ENCODE data around the gene ZMYND8. TPM values are rescaled to one million over a fixed set of nuclear protein-coding genes. Genes with fewer than 3 reads are reported as not detected.

ZMYND8 gene
- total RNA-seq, 1 donor from 2014 or later: 57.6 TPM

DNA sequence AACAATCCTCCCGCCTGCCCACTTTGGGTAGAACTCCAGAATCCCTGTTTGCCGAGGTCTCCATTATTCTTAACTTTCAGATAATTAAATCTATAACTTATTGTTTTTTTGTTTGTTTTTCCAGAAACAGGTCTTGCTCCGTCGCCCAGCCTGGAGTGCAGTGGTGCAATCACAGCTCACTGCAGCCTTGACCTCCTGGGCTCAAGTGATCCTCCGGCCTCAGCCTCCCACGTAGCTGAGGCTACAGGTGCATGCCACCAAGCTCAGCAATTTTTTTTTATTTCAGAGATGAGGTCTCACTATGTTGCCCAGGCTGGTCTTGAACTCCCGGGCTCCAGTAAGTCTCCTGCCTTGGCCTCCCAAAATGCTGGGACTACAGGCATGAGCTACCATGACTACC, 28.8 kb downstream of the ZMYND8 start:
- no peak overlapping the region for H3K27ac ChIP-seq
- H3K36me3 ChIP-seq: peaks cover 9% of the 10 kb centered on the region
- ATAC-seq: no peak
- no peak overlapping the region for H3K4me3 ChIP-seq
- TF ChIP-seq, protein P1, sequence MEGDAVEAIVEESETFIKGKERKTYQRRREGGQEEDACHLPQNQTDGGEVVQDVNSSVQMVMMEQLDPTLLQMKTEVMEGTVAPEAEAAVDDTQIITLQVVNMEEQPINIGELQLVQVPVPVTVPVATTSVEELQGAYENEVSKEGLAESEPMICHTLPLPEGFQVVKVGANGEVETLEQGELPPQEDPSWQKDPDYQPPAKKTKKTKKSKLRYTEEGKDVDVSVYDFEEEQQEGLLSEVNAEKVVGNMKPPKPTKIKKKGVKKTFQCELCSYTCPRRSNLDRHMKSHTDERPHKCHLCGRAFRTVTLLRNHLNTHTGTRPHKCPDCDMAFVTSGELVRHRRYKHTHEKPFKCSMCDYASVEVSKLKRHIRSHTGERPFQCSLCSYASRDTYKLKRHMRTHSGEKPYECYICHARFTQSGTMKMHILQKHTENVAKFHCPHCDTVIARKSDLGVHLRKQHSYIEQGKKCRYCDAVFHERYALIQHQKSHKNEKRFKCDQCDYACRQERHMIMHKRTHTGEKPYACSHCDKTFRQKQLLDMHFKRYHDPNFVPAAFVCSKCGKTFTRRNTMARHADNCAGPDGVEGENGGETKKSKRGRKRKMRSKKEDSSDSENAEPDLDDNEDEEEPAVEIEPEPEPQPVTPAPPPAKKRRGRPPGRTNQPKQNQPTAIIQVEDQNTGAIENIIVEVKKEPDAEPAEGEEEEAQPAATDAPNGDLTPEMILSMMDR (IDR thresholded peaks at IDR 0.05): no peak
- peaks cover 38% of the 10 kb centered on the region for H3K4me1 ChIP-seq
- DNase-seq: no peak
- H3K27me3 ChIP-seq (ENCODE audit: low read depth): no peaks in the 10 kb centered on the region
- intact Hi-C loops (cut with DNase I): no loop called here
- no peaks in the 10 kb centered on the region for H3K9me3 ChIP-seq

DNA sequence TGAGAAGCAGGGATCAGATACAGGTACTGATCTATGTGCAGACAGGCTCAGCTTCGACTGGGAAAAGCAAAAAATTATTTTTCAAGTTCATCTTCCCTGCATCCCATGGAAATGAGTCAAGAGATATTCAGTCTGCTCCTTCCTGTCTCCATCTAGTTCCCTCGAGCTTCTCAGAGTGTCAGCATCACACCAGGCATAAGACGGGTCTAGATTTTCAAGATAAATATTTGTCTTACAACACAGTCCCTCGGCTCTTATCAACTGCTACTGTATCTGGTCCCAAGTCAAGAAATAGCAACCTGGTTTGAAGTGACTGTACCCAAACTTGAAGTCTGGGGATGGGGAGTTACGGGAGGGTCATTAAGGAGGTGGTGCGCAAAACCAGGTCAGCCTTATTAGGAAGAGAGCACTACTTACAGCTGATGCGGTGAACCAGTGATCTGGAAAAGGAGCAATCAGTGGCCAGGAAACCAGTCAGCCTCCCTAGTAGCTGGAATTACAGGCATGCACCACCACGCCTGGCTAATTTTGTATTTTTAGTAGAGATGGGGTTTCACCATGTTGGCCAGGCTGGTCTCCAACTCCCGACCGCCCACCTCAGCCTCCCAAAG, 29.7 kb downstream of the ZMYND8 start:
- Histone ChIP-seq H3K4me1 (peaks cover 42% of the 10 kb centered on the region), H3K27ac (peak overlapping the region; percentile 28), H3K27me3 (ENCODE audit: low read depth) (no peaks in the 10 kb centered on the region), H3K9me3 (no peaks in the 10 kb centered on the region), H3K4me3 (no peak overlapping the region), H3K36me3 (peaks cover 5% of the 10 kb centered on the region)
- intact Hi-C loops (cut with DNase I): no loop called here
- ATAC-seq (no peak), DNase-seq (no peak)
- TF ChIP-seq, protein P1 (IDR thresholded peaks at IDR 0.05): no peak

DNA sequence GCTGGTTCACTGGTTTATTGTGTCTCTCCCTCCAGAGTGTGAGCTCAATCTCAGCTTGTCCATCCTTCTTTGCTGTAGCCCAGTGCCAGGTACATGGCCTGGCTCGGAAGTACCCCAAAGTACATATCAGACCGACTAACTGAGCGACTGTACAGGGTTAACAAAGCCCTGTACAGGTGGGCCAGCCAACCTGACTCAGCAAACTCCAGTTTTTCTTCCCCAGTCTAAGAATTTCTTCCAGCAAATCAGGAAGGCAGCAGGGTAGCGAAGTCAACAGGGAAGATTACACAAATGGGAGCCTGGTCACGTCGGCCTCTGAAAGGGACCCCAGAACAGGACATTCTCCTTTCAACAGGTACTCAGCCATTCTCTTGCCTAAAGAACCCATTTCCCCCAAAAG, 31.3 kb downstream of the ZMYND8 start:
- TF ChIP-seq, protein P1 (IDR thresholded peaks at IDR 0.05): no peak
- no peak overlapping the region for H3K27ac ChIP-seq

DNA sequence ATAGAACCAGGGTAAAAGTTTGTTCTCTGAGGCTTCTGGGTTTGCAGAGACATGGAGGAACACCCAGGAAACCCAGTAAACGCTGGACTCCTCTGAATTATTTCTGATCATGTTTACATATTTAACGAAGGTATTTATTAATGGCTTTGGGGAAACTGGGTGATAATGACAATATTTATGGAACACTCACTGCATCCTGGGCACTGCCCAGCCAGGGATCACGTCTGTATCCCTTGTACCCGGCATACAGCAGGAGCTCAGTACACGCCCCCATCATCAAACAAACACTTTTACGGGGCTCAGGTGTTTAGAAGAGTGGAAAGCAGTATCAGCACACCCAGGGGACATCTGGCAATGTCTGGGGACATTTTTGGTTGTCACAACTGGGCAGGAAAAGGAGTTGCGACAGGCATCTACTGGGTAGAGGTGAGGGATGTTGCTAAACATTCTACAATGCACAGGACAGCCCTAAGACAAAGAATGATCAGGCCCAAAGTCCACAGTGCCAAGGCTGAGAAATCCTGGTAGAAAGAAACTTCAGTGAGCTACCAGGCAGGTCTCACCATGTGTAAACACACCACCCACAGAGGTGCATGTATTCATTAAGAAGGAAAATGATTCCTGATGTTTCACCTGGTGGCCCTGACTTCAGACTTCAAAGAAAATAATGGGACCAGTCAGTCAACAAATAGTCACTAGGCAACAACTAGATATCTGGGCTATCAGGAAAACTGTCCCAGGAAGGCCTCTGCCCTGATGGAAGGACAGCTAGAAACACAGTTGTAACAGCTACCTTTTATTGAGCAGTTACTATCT, 35.3 kb downstream of the ZMYND8 start:
- H3K4me3 ChIP-seq: no peak overlapping the region
- peak overlapping the region; percentile 97 for H3K27ac ChIP-seq
- no peaks in the 10 kb centered on the region for H3K36me3 ChIP-seq
- intact Hi-C loops (cut with DNase I): no loop called here
- no peaks in the 10 kb centered on the region for H3K9me3 ChIP-seq
- no peak for ATAC-seq
- TF ChIP-seq, protein P1 (IDR thresholded peaks at IDR 0.05): no peak
- peaks cover 66% of the 10 kb centered on the region for H3K4me1 ChIP-seq
- DNase-seq: no peak
- no peaks in the 10 kb centered on the region for H3K27me3 ChIP-seq (ENCODE audit: low read depth)

More for the DNA sequence above, 31.3 kb downstream of the ZMYND8 start:
- H3K4me1 ChIP-seq: peaks cover 41% of the 10 kb centered on the region
- DNase-seq: peak; percentile 4
- no peaks in the 10 kb centered on the region for H3K9me3 ChIP-seq
- ATAC-seq: no peak
- no peak overlapping the region for H3K4me3 ChIP-seq
- intact Hi-C loops (cut with DNase I): no loop called here
- H3K36me3 ChIP-seq: no peaks in the 10 kb centered on the region
- no peaks in the 10 kb centered on the region for H3K27me3 ChIP-seq (ENCODE audit: low read depth)

DNA sequence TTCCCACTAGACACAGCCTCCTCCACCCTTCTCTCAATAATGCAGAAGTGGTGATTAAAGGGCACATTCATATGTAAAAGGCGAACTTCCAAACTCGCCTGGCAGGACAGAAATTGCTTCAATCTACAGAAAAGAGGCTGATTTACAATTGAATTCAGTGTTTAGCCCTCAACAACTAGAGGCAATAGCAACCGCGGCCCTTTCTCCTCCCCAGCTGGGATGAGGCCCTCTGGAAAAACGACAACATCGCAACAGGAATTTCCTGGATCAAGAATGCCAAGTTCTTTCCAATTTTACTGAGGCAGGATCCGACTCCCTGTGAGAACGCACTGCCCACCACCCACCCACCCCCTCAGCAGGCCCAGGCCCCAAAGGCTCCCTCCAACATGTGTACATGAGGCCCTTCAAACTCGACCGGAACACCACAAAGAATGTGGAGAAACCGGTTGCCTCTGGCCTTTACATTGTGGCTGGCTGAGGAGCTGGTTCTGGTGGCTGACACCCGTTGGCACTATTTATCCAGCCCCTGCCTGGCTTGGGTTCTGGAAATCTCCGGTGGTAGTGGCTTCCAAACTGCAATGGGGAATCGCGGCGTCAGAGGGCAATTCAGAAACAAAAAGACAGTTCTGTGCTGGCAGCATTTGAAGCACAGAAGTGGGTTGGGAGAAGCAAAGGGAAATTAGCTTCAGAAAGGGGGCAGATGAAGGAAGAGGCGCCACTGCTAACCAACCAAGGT, 36.8 kb downstream of the ZMYND8 start:
- Histone ChIP-seq H3K36me3 (no peaks in the 10 kb centered on the region), H3K9me3 (no peaks in the 10 kb centered on the region), H3K4me1 (peaks cover 81% of the 10 kb centered on the region), H3K27me3 (ENCODE audit: low read depth) (no peaks in the 10 kb centered on the region), H3K27ac (peak overlapping the region; percentile 97), H3K4me3 (peak overlapping the region; percentile 33)
- DNase-seq (peak; percentile 81), ATAC-seq (peak; percentile 67 to 71)
- intact Hi-C loops (cut with DNase I): no loop called here
- TF ChIP-seq, protein P1 (IDR thresholded peaks at IDR 0.05): no peak
